HK-2 (cell line): ENCODE results near the gene RRP7A.
"Not testable (repeated sequence)": the region's sequence is repeated elsewhere in the genome, so short reads cannot be mapped to it uniquely, and the experiment has no call there.

Experiments used
- DNase-seq: peaks from one replicate; pipeline ENCODE4 v3.0.0-alpha.2; 2018; ENCODE audit not compliant: unreplicated experiment

Gene RRP7A, protein sequence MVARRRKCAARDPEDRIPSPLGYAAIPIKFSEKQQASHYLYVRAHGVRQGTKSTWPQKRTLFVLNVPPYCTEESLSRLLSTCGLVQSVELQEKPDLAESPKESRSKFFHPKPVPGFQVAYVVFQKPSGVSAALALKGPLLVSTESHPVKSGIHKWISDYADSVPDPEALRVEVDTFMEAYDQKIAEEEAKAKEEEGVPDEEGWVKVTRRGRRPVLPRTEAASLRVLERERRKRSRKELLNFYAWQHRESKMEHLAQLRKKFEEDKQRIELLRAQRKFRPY

DNA sequence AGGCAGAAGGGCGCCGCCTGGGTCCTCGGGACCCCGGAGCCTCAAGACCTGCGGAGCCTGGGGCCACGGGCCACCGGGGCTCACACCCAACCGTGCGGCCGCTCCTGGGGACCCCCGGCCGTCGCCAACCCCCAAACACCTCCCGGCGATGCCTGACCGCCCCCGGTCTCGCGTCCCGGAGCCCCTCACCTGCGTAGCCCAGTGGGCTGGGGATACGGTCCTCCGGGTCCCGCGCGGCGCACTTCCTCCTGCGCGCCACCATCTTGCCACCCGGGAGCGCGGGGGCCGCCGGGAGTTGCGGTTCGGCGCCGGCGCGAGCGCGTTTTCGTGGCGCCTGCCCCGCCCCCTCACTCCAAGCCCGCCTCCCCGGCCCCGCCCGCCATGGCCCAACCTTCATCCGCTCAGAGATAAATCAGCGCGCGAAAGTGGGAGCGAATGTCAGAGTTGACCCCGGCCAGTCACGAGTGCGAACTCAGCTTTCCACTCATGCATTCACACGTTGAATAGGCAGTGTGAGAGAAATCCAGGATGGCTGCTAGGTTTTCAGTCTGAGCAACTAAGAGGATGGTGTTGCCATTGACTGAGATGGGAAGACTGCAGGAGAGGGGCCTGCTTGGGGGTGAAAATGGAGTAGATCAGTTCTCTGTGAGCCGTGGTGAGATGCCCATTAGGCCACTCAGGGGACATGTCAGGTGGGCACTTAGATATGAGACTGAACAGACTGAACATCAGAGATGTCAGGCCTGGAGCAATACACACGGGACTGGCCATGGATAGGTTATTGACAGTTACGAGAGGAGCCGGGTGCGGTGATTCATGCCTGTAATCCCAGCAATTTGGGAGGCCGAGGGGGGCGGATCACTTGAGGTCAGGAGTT is at the start of gene RRP7A:
RRP7A (minus strand) TSS at position 272 of the 877 bp plus-strand sequence; CDS start at position 262, 10 bp downstream.
- peak; percentile 77 for DNase-seq

DNA sequence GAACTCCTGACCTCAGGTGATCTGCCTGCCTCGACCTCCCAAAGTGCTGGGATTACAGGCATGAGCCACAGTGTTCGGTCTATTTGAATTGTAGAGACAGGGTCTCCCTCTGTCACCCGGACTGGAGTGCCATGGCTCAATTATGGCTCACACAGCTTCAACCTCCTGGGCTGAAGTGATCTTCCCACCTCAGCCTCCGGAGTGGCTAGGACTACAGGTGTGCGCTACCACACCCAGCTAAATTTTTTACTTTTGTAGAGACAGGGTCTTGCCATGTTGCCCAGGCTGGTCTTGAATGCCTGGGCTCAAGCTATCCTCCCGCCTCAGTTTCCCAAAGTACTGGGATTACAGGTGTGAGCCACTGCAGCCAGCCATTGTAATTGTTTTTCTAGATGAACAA is 48.4 kb upstream of the RRP7A start:
- DNase-seq, result not testable (repeated sequence)

DNA sequence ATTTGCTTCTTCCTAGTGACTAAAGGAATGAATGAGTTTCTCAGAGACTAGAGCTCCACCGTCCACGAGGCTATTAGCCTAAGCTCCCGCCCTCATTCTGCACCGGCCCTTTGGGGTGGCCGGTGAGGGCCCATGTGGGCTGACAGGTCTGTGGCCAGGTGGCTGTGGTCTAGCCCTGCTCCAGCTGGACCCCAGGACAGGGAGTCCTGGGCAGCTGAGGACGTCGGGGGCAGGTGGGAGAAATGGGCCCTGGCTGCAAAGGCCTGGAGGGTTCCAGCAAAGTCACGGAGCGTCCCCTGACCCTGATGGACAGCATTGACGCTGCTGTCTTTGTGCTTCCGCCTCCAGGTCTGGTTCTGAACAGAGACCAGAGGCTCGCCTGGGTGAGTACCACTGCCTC is 46.4 kb upstream of the RRP7A start:
- no peak for DNase-seq

DNA sequence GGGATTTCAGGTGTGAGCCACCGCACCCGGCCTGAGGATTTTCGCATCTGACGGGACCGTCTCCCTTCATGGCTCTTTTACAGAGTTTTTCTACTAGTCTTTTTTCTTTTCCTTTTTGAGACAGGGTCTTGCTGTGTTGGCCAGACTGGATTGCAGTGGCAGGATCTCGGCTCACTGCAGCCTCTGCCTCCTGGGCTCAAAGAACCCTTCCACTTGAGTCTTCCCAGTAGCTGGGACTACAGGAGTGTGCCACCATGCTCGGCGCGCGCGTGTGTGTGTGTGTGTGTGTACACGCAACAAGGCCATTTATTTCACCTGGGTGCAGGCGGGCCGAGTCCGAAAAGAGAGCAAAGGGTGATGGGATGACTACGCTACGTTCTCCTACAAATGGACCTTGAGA is 45.1 kb upstream of the RRP7A start:
- no peak for DNase-seq

DNA sequence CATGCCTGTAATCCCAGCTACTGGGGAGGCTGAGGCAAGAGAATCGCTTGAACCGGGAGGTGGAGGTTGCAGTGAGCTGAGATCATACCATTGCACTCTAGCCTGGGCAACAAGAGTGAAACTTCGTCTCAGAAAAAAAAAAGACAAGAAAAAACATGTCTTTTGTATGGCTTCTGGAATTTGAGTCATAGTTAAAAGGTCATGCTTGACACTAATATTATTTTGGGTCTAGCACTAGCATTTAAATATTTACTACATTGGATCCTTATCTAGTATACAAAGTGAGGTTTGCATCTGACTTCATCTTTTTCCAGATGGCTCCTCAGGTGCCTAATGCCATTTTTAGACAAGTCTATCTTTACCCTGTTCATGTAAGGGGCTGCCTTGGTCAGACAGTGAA is 44.3 kb upstream of the RRP7A start:
- not testable (repeated sequence) for DNase-seq

DNA sequence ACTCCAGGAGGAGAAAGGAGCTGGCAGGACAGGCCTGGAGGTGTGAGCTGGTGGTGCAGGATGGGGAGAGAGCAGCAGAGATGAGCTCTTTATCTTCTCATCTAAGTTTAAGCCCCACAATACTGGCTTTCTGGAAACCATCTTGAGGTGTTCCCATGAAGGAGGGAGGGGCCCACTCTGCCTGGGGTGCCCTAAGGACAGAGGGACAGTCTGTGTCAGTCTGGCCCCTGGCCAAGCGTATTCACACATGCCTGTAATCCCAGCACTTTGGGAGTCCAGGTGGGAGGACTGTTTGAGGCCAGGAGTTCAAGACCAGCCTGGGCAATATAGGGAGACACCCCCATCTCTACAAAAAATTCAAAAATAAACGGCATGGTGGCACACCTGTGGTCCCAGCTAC is 43.1 kb upstream of the RRP7A start:
- no peak for DNase-seq

DNA sequence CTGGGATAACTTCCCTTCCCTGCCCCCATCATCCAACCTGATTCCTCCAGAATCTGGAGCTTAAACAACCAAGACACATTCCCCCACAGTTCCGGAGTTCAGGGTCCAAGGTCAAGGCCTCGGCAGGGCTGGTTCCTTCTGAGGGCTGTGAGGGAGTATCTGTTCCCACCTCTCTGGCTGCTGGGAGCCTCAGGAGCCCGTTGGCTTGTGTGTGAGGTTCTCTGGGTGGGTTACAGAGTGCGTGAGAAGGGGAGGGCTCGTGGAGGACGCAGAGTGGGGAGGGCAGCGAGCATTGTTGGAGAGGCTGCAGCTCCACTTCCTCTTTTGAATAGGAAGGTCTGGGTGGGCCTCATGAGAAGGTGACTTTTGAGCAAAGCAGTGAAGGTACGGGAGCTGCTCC is 42.7 kb upstream of the RRP7A start:
- DNase-seq, result no peak

DNA sequence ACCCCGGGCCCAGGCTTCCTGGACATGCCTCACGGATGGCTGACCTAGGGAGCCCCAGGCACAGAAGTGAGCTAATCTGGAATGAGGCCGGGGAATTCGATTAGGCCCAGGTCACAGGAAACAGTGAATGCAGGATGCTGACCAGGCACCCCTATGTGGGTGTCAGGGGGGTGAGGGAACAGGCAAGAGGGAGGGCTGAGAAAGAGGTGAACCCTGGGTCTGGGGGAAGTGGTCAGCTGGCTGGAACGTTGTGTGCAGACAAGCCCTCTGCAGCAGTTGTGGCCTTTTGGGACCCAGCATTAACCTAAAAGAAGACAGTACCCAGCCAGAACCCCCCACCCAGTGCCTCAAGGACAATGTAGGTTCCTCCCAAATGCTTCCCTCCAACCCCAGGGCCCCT is 42.3 kb upstream of the RRP7A start:
- no peak for DNase-seq

DNA sequence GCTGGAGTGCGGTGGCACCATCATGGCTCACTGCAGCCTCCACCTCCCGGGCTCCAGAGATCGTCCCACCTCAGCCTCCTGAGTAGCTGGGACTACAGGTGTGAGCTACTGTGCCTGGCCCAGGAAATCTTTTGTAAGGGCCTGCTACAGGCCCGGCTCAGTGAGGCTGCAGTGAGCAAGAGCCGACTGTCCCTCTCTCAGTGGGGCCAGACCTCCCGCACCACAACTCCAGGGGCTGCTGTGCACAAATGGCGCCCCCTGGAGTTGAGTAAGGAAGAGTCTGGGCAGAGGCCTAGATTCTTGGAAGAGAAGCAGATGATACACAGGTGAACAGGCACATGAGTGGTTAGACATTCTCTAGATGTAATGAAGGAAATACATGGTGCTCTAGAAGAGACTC is 41.2 kb upstream of the RRP7A start:
- no peak for DNase-seq

DNA sequence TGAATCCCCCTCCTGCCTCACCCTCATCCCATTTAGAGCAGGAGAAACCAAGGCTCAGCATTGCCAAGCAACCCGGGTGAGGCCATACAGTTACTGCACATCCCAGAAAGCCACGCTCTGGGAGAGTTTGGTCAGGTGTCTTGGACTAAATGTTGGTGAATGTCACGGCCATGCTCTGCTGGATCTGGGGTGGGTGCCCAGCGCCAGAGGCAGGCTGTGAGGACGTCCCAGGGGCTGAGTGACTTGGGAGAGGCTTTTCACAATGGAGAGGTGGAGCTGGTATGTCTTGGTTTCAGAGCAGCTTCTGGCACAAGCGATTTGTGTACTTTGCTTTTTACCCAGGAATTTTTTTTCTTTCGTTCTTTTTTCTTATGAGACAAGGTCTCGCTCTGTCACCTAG is 40.8 kb upstream of the RRP7A start:
- DNase-seq, result no peak

DNA sequence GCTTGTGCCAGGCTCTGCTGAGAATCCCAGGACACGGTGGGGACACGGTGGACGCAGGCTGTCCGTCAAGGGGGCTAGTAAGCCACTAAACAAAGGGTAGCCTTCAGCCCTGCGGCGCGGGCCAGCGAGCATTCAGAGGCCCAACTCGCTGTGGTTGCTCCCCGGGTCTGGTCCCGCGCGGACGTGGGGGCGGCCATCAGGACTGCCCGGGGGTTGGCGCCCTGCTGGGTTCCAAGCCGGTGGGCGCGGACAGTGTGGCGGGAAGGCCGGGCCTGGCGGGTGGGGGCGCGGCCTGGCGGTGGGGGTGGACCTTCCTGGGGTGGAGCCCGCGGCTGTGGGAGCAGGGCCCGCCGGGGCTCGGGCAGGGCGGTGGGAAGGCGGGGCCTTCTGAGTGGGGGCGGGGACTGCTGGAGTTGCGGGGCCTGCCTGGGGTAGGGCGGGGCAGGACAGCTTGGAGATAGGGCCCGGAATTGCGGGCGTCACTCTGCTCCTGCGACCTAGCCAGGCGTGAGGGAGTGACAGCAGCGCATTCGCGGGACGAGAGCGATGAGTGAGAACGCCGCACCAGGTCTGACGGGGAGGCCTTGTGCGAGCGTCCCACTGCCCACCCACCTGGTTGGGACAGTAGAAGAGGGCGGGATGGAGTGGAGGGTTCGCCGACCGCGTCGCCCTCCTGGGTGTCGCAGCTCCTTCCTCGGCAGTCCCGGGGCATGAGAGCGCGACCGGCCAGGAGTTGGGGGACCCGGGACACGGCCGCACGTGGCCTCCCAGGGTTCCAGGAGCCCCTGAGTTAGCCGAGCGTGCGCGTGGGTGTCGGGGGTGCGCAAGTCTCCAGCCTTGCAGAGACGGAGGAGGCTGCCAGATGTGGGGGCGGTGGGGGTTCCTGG is 34.1 kb upstream of the RRP7A start, which contains the start of gene SERHL2:
SERHL2 (plus strand) TSS at position 482 of the 887 bp plus-strand sequence; CDS start at position 547, 65 bp downstream.
- peak; percentile 65 for DNase-seq

DNA sequence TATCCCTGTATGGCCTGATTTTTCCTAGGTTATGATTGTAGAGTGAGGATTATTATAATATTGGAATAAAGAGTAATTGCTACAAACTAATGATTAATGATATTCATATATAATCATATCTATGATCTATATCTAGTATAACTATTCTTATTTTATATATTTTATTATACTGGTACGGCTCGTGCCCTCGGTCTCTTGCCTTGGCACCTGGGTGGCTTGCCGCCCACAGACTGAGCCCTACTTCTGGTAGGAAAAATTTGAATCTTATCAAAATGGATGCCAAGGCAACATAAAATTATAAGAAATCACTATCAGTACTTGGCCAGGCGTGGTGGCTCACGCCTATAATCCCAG is 32.7 kb upstream of the RRP7A start:
- not testable (repeated sequence) for DNase-seq

DNA sequence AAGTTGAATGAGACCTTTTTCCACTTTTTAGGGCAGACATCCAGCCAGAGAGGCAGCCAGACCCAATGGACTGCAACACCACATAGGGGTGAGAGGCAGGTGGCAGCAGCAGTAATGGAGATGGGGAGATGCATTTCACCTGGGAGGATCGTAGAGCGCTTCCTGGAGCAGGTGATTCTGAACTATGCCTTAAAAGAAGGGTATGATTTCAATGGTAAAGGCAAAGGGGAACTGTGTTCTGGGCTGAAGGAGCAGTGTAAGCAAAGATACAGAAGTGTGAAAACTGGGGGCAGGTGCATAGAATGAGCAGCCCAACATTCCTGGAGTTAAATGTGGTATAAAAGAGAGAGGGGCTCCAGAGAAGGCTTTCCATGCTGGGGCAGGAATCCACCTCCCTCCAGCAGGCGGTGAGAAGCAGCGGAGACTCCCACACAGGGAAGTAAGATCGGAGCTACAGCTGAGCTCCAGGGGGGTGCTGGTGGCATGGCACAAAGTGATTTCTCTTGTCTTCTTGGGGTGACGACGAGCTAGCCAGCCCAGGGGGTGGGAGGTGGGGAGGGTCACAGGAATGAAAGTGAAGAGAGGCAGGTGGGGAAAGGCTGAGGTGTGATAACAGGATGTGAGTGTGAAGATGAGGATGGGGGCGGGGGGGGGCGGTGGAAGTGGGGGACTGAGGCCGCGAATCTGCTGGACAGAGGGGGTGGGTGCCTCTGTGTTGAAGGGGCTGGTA is 29.9 kb upstream of the RRP7A start:
- no peak for DNase-seq

DNA sequence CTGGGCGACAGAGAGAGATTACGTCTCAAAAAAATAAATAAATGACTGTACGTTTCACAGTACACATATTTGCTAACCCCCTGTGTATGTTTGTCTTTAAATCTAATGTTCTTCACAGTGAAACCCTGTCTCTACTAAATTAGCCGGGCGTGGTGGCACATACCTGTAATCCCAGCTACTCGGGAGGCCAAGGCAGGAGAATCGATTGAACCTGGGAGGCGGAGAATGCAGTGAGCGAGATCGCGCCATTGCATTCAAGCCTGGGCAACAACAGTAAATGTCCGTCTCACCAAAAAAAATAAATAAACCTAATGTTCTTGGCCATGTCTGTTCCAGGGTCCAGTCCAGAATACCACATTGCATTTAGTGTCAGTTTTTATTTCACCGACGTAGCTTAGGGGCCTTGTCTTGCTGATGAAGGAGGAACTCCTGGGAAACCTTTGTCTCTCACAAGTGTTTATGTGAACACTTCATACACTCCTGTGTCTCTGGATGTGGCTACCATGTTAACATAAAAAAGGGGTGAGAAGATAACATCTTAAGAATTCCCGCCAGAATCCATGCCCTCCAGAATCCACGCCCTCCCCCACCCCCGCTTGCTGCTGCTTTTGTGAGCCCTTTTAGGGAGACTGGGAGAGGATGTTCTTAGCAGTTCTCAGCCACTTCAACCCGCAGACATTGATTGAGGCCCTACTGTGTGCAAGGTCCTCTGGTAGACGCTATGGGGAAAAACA is 29.2 kb upstream of the RRP7A start:
- no peak for DNase-seq

DNA sequence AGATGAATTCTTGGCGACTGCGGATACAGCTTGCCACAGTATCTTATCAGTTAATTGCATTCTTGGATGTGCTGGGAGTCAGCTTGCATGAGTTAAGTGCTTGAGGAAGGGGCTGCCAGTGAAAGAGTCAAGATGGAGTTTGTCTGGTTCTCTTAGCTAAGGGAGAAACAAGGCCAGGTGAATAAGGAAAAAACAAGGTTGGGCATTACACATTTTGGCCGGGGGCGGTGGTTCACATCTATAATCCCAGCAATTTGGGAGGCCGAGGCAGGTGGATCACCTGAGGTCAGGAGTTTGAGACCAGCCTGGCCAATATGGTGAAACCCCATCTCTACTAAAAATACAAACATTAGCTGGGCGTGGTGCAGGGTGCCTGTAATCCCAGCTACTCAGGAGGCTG is 28.5 kb upstream of the RRP7A start:
- DNase-seq, result not testable (repeated sequence)

DNA sequence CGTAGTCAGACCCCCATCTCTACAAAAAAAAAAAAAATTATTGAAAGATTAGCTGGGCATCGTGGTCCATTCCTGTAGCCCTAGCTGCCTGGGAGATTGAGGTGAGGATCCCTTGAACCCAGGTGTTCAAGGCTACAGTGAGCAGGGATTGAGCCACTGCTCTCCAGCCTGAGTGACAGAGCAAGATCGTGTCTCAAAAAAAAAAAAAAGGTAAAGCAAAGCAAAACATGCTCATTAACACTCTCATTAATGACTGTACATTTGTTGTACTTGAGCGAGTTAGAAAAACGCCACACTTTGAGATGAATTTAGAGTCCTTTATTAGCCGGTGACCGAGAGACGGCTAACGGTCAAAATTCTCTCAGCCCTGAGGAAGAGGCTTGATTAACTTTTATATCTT is 28.0 kb upstream of the RRP7A start:
- DNase-seq, result no peak

DNA sequence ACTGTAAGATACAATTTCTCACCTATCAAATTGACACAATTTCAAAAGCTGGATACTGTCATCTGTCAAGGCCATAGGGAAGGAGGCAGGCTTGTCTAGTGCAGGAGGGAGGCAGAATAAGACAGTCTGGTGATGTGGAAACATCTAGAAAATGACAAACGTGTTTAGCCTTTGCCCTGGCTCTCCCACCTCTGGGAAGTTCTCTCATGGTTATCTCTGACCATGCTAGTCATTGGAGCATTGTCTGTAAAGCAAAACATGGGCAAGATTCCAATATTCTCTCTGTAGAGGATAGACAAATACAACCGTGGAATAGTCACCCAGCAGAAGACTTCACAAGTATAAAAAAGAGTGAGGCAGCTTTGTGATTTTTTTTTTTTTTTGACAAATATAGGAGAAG is 25.1 kb upstream of the RRP7A start:
- no peak for DNase-seq

DNA sequence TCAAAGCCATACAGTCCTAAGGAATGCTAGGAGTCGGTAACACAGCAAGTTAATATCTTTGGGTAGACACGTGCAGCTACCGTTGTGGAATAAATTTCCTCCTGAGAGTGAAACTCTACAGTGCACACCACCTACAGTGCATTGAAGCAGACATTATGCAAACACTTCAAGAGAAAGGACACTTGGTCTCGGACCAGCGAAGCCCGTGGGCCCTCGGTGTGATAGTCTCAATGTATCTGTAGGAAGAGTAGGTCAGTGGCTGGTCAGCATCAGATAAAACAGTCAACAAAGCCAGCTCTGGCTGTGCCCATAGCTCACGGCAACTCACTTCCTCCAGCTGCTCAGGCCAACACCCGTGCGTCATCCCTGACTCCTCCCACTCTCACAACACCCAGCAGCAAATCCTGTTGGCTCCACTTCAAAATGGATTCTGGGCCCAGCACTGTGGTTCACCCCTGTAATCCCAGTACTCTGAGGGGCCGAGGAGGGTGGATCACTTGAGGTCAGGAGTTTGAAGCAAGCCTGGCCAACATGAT is 19.7 kb upstream of the RRP7A start:
- not testable (repeated sequence) for DNase-seq

DNA sequence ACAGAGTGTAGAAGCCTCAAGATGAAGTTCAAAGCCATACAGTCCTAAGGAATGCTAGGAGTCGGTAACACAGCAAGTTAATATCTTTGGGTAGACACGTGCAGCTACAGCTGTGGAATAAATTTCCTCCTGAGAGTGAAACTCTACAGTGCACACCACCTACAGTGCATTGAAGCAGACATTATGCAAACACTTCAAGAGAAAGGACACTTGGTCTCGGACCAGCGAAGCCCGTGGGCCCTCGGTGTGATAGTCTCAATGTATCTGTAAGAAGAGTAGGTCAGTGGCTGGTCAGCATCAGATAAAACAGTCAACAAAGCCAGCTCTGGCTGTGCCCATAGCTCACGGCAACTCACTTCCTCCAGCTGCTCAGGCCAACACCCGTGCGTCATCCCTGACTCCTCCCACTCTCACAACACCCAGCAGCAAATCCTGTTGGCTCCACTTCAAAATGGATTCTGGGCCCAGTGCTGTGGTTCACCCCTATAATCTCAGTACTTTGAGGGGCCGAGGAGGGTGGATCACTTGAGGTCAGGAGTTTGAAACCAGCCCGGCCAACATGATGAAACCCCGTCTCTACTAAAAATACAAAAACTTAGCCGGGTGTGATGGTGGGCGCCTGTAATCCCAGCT is 17.7 kb upstream of the RRP7A start:
- DNase-seq, result not testable (repeated sequence)

DNA sequence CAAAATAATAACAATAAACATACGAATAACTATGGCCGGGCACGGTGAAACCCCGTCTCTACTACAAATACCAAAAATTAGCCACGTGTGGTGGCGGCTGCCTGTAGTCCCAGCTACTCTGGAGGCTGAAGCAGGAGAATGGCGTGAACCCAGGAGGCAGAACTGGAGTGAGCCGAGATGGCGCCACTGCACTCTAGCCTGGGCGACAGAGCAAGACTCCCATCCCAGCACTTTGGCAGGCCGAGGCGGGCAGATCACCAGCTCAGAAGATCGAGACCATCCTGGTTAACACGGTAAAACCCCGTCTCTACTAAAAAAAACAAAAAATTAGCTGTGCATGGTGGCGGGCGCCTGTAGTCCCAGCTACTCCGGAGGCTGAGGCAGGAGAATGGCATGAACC is 17.0 kb upstream of the RRP7A start:
- DNase-seq, result not testable (repeated sequence)
